ENCODE measurements around the gene USP5. TPM values are rescaled to one million over a fixed set of nuclear protein-coding genes. Genes with fewer than 3 reads are reported as not detected.

USP5 gene
- polyA plus RNA-seq, 1 of the 3 experiments (the other 2 are of a cell fraction): 97.2 TPM

- Histone ChIP-seq H2AFZ (ENCODE audit: low read depth) (no peak overlapping the region), H4K20me1 (ENCODE audit: insufficient read depth) (no peaks in the 10 kb centered on the region; the same call in 1 of the 2 replicates), H3K79me2 (ENCODE audit: insufficient read depth) (peaks cover 53% of the 10 kb centered on the region), H3K4me2 (peak overlapping the region; percentile 96), H3K4me3 (ENCODE audit: low read depth in 2 of 2, low read length in 1 of 2) (peak overlapping the region in 1 of 2 experiments; percentile 70; a peak in 1 of 4 replicates), H3K36me3 (replicated peaks in 1 of 2; ENCODE audit: control insufficient read depth in 1 of 2, insufficient read depth in 2 of 2, low read length in 1 of 2) (peaks cover 23 to 48% of the 10 kb centered on the region in 2 experiments), H3F3A (replicated peaks; ENCODE audit: insufficient read depth) (peaks cover 18% of the 10 kb centered on the region), H3K9me2 (no peaks in the 10 kb centered on the region), H3K27me3 (ENCODE audit: insufficient read depth) (no peaks in the 10 kb centered on the region), H3K4me1 (ENCODE audit: control insufficient read depth in 1 of 2, insufficient read depth in 2 of 2, low read depth in 1 of 2, low read length in 1 of 2) (peaks cover 7 to 17% of the 10 kb centered on the region in 2 experiments), H3K9ac (peak overlapping the region; percentile 65; the same call in 1 of the 2 replicates), H3K27ac (ENCODE audit: low read depth in 2 of 2, low read length in 1 of 2) (peak overlapping the region in 1 of 2 experiments; percentile 81; a peak in 2 of 4 replicates), H3K9me3 (no peaks in the 10 kb centered on the region)
- TF ChIP-seq, protein P1, sequence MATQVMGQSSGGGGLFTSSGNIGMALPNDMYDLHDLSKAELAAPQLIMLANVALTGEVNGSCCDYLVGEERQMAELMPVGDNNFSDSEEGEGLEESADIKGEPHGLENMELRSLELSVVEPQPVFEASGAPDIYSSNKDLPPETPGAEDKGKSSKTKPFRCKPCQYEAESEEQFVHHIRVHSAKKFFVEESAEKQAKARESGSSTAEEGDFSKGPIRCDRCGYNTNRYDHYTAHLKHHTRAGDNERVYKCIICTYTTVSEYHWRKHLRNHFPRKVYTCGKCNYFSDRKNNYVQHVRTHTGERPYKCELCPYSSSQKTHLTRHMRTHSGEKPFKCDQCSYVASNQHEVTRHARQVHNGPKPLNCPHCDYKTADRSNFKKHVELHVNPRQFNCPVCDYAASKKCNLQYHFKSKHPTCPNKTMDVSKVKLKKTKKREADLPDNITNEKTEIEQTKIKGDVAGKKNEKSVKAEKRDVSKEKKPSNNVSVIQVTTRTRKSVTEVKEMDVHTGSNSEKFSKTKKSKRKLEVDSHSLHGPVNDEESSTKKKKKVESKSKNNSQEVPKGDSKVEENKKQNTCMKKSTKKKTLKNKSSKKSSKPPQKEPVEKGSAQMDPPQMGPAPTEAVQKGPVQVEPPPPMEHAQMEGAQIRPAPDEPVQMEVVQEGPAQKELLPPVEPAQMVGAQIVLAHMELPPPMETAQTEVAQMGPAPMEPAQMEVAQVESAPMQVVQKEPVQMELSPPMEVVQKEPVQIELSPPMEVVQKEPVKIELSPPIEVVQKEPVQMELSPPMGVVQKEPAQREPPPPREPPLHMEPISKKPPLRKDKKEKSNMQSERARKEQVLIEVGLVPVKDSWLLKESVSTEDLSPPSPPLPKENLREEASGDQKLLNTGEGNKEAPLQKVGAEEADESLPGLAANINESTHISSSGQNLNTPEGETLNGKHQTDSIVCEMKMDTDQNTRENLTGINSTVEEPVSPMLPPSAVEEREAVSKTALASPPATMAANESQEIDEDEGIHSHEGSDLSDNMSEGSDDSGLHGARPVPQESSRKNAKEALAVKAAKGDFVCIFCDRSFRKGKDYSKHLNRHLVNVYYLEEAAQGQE (IDR thresholded peaks at IDR 0.05; ENCODE audit: low read depth, low read length): no peak
- WGBS (ENCODE audit: low lambda C conversion rate): 86% methylated on average over 6 of the region's 6 CpGs
- ChIA-PET CTCF (interaction anchor here (1.8 to 19.4 kb wide), 5 partner anchors 14 to 101 kb away, joined by 5 to 225 read pairs (median 19); partner anchors contain the start of genes MLF2, P3H3, PTMS and SPSB2), POLR2A (interaction anchor here (0.6 to 3.4 kb wide), 2 partner anchors 15 to 137 kb away, joined by 3 to 19 read pairs; no protein-coding TSS in a partner anchor)
- no peak for DNase-seq
Observed at GRCh38 chr12:6854036-6854435, 2.1 kb downstream of the USP5 start.

DNA sequence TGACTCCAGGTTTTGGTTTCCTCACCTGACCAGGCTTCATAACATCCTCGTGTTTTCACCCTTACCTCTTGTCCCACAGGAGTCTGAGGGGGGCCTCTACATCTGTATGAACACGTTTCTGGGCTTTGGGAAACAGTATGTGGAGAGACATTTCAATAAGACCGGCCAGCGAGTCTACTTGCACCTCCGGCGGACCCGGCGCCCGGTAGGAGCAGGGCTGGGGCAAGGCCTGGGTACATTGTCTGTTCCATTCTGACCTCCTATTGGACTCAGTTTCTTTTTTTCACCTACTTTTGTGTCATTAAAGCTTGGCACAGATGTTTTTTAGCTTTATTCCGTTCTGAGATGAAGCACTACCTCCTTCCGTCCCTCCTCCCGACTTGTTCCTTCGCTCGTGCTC is 3.4 kb downstream of the USP5 start:
- ChIA-PET POLR2A (interaction anchor here (1.0 to 1.2 kb wide), 2 partner anchors 9 to 12 kb away, joined by 4 read pairs; partner anchors contain the start of gene TPI1), CTCF (interaction anchor here (1.1 to 19.4 kb wide), 5 partner anchors 13 to 88 kb away, joined by 3 to 225 read pairs (median 11); partner anchors contain the start of genes P3H3, SPSB2 and TPI1)
- no peak for DNase-seq
- no peak overlapping the region for H3K9ac ChIP-seq
- no peak overlapping the region for H3K4me2 ChIP-seq
- no peaks in the 10 kb centered on the region for H3K27me3 ChIP-seq (ENCODE audit: insufficient read depth)
- H3K9me2 ChIP-seq: no peaks in the 10 kb centered on the region
- WGBS (ENCODE audit: low lambda C conversion rate): 96% methylated on average over 14 of the region's 14 CpGs
- H3K27ac ChIP-seq (ENCODE audit: low read depth in 2 of 2, low read length in 1 of 2): no peak overlapping the region
- H3F3A ChIP-seq (replicated peaks; ENCODE audit: insufficient read depth): peaks cover 16% of the 10 kb centered on the region
- no peak overlapping the region for H3K4me3 ChIP-seq (ENCODE audit: low read depth in 2 of 2, low read length in 1 of 2)
- no peaks in the 10 kb centered on the region for H3K9me3 ChIP-seq
- TF ChIP-seq RCOR1 (IDR thresholded peaks at IDR 0.05; ENCODE audit: low read length) (no peak), NRF1 (IDR thresholded peaks at IDR 0.05; ENCODE audit: low read depth, low read length) (no peak), RFX5 (IDR thresholded peaks at IDR 0.05; ENCODE audit: low read length) (no peak), EZH2phosphoT487 (IDR thresholded peaks at IDR 0.05; ENCODE audit: borderline replicate concordance, low read depth) (no peak), JUND (IDR thresholded peaks at IDR 0.05) (no peak), TAF1 (IDR thresholded peaks at IDR 0.05; ENCODE audit: borderline replicate concordance, low read depth, low read length) (no peak), POLR2AphosphoS5 (IDR thresholded peaks at IDR 0.05; ENCODE audit: low read depth, low read length) (no peak)
- TF ChIP-seq, protein P1 (IDR thresholded peaks at IDR 0.05; ENCODE audit: low read depth, low read length): no peak
- H2AFZ ChIP-seq (ENCODE audit: low read depth): no peak overlapping the region
- no peaks in the 10 kb centered on the region; the same call in 1 of the 2 replicates for H4K20me1 ChIP-seq (ENCODE audit: insufficient read depth)
- H3K4me1 ChIP-seq (ENCODE audit: control insufficient read depth in 1 of 2, insufficient read depth in 2 of 2, low read depth in 1 of 2, low read length in 1 of 2): peaks cover 7 to 17% of the 10 kb centered on the region in 2 experiments
- peaks cover 40% of the 10 kb centered on the region for H3K79me2 ChIP-seq (ENCODE audit: insufficient read depth)
- peaks cover 30 to 53% of the 10 kb centered on the region in 2 experiments for H3K36me3 ChIP-seq (replicated peaks in 1 of 2; ENCODE audit: control insufficient read depth in 1 of 2, insufficient read depth in 2 of 2, low read length in 1 of 2)
